Measurements from ENCODE around the gene IL1B. TPM values are rescaled to one million over a fixed set of nuclear protein-coding genes. Genes with fewer than 3 reads are reported as not detected.

Gene IL1B
- polyA plus RNA-seq, 4 donors: 2.7 to 5.3 (median 3.1) TPM

GRCh38 chr2:112782234-112782799, 54.3 kb downstream of the IL1B start:
- no peak for DNase-seq
- no peaks in the 10 kb centered on the region for H3K9me3 ChIP-seq (ENCODE audit: control insufficient read depth in 2 of 2, insufficient read depth in 1 of 2, low read depth in 1 of 2, low read length in 1 of 2)
- no peaks in the 10 kb centered on the region for H3K36me3 ChIP-seq (ENCODE audit: control insufficient read depth in 3 of 3, insufficient read depth in 2 of 3, low read depth in 1 of 3, low read length in 3 of 3)
- no peaks in the 10 kb centered on the region for H3K27me3 ChIP-seq (ENCODE audit: control insufficient read depth in 3 of 3, insufficient read depth in 3 of 3, low read length in 3 of 3)
- H3K4me1 ChIP-seq (ENCODE audit: control insufficient read depth in 3 of 3, insufficient read depth in 2 of 3, low read depth in 1 of 3, low read length in 2 of 3): no peaks in the 10 kb centered on the region
- H3K4me3 ChIP-seq (ENCODE audit: low read depth in 1 of 3, low read length in 3 of 3): no peak overlapping the region
- no peak for FAIRE-seq
- no peak overlapping the region for H3K27ac ChIP-seq (ENCODE audit: low read depth in 1 of 3, low read length in 2 of 3)
- 71 to 93% (median 78%) methylated on average over 3 of the region's 3 CpGs for WGBS, 3 donors

Other genes starting within 250 kb of the IL1B start
- 10 to 100 TPM; 14.8 to 32.4 (median 25.7) TPM for gene SLC20A1, start 190.8 kb downstream of the IL1B start, polyA plus RNA-seq
- gene NT5DC4, start 115.8 kb downstream of the IL1B start, polyA plus RNA-seq: under 1 TPM in 2 of 4 donors, not detected in 2; 0.04 to 0.86 TPM
- gene CKAP2L, start 72.2 kb downstream of the IL1B start, polyA plus RNA-seq: 1 to 10 TPM in 2 of 4 donors, not detected in 2; 3.6 to 8.0 TPM
- under 1 TPM in 2 of 4 donors, not detected in 2; 0.06 to 0.24 TPM for gene IL1A, start 52.3 kb downstream of the IL1B start, polyA plus RNA-seq
- gene IL37, start 74.4 kb upstream of the IL1B start, polyA plus RNA-seq: 1 to 10 TPM in 1 of 4 donors, not detected in 3; 1.6 TPM
- under 1 TPM in 1 of 4 donors, not detected in 3; 0.50 TPM for gene IL36G, start 141.2 kb upstream of the IL1B start, polyA plus RNA-seq
- gene IL36A, start 168.7 kb upstream of the IL1B start, polyA plus RNA-seq: under 1 TPM in 1 of 4 donors, not detected in 3; 0.09 TPM
- not detected for gene IL36B, start 216.1 kb upstream of the IL1B start, polyA plus RNA-seq
- gene IL36RN, start 222.4 kb upstream of the IL1B start, polyA plus RNA-seq: not detected
- gene IL1F10, start 231.2 kb upstream of the IL1B start, polyA plus RNA-seq: under 1 TPM in 1 of 4 donors, not detected in 3; 0.25 TPM